Heart right ventricle (tissue), 16 donors: ENCODE results near the gene LEMD1. TPM values are rescaled to one million over a fixed set of nuclear protein-coding genes. Genes with fewer than 3 reads are reported as not detected.

ENCODE experiments used
- ATAC-seq, 8 donors: fragments of 200-7000 bp; cut with Tn5 transposase; one replicate each; pipeline ENCODE4 v1.9.1; 2020; ENCODE audit warnings: mild to moderate bottlenecking in 8 of 8, moderate library complexity in 8 of 8, moderate number of reproducible peaks in 1 of 8
- DNase-seq, 2 donors: peaks; one replicate each; pipeline ENCODE4 v3.0.0-alpha.2; 2020
- H3K27ac ChIP-seq, 10 donors: fragments of 200-600 bp; sonication (generic) in 2 of 10; one replicate each; pipeline versions ENCODE4 v1.5.0 to v1.8.0; 2020 to 2022; ENCODE audit warnings: mild to moderate bottlenecking in 3 of 10
- H3K27me3 ChIP-seq, 7 donors: fragments of 200-600 bp; one replicate each; pipeline ENCODE4 v1.8.0; 2021 to 2022; ENCODE audit warnings: mild to moderate bottlenecking in 2 of 7
- H3K36me3 ChIP-seq, 9 donors: fragments of 200-600 bp; sonication (generic) in 1 of 9; one replicate each; pipeline versions ENCODE4 v1.5.0 to v1.8.0; 2020 to 2022; ENCODE audit warnings: mild to moderate bottlenecking in 2 of 9
- H3K4me1 ChIP-seq, 9 donors: fragments of 200-600 bp; sonication (generic) in 1 of 9; one replicate each; pipeline versions ENCODE4 v1.5.0 to v1.8.0; 2020 to 2022; ENCODE audit warnings: mild to moderate bottlenecking in 4 of 9
- H3K4me3 ChIP-seq, 10 donors: fragments of 200-600 bp; sonication (generic) in 2 of 10; one replicate each; pipeline versions ENCODE4 v1.5.0 to v1.8.0; 2020 to 2022; ENCODE audit warnings: mild to moderate bottlenecking in 7 of 10, moderate library complexity in 2 of 10
- H3K9me3 ChIP-seq, 11 donors: fragments of 200-600 bp in 10 of 11; sonication (generic) in 2 of 11; one replicate each; pipeline versions ENCODE4 v1.5.0 to v1.8.0; 2013 to 2022; ENCODE audit warnings: mild to moderate bottlenecking in 2 of 11, control low read depth in 1 of 11, moderate library complexity in 1 of 11
- WGBS, 2 donors: extraction: QIAGEN DNeasy Blood & Tissue Kit; methylation state at CpG; one replicate each; pipeline ENCODE4 v1.1.7; 2013; ENCODE audit warnings: inconsistent platforms in 1 of 2; 5-methylcytosine and 5-hydroxymethylcytosine counted together
- intact Hi-C, 10 donors: fragments of 100-400 bp; cut with DNase I; formaldehyde crosslinking; loops; one replicate each; pipeline versions ENCODE4 v1.11.1 to v1.14.2; 2022
- polyA plus RNA-seq, 2 donors: library from polyadenylated mRNA; stranded (reverse); fragments of 200-250 nt; gene quantifications; one replicate each; pipeline ENCODE4 v1.2.3, GENCODE V29; 2013
- total RNA-seq, 10 donors: library from RNA; stranded (reverse); fragmentation: NEBNext Ultra II Directional in 3 of 10; extraction: Animal tissue kit (Norgen Biotek cat#: 25700) in 3 of 10; gene quantifications; one replicate each; pipeline versions ENCODE4 v1.2.1 to v1.2.4, GENCODE V29; 2021 to 2023
- TF ChIP-seq, protein P1 (sequence below), 9 donors: fragments of 200-600 bp; sonication (generic) in 2 of 9; IDR thresholded peaks; one replicate each; pipeline versions ENCODE4 v1.5.0 to v1.8.0; 2021 to 2022; ENCODE audit warnings: antibody characterized with exemption in 9 of 9, mild to moderate bottlenecking in 5 of 9, moderate library complexity in 1 of 9
- donor health status: Arrhythmogenic right ventricular cardiomyopathy.
- donor health status: ischemic (EF 13 %, LVEDD 7.1; RV severe dilation, severe dysfunction).
- donor health status: healthy with polysubstance abuse.
- donor health status: DM: no; HTN: yes; CAD: no.
- donor health status: DM: no; HTN: no; CAD: no.
- donor health status: ischemic (EF 25% LVEDD 6.9; RV normal size, moderate dysfunction).
- donor health status: ischemic (EF 25% LVEDD 5.7; RV mildly dilated, moderate dysfunction).
- donor health status: healthy.
- donor health status: DM: yes; HTN: yes; CAD: no.
- donor health status: Ischemic cardiomyopathy.
- donor health status: ischemic (EF 35%, LVEDD 5.7; RV mildly dilated, moderate dysfunction).
- donor health status: nonischemic (EF 11% LVEDD 7.7; RV severe dilation, severe dysfunction).
- donor health status: DM: yes; HTN: yes; CAD: no.
- donor health status: PGD.
- donor health status: ischemic (EF 29% LVEDD 5.4; RV normal size, mild dysfunction).
- donor health status: nonischemic (EF 23%, LVEDD 6.1; RV moderate dilation, normal function).

LEMD1 gene
- total and polyA plus RNA-seq, 12 donors: not detected

GRCh38 chr1:205382561-205382960 is 39.3 kb downstream of the LEMD1 start:
- WGBS, 2 donors: 79 to 84% methylated on average over 4 of the region's 4 CpGs
- H3K4me3 ChIP-seq: no peak overlapping the region
- ATAC-seq (no peak), DNase-seq (no peak)
- intact Hi-C loops: no loop called here
- no peak overlapping the region for H3K27ac ChIP-seq
- TF ChIP-seq, protein P1, sequence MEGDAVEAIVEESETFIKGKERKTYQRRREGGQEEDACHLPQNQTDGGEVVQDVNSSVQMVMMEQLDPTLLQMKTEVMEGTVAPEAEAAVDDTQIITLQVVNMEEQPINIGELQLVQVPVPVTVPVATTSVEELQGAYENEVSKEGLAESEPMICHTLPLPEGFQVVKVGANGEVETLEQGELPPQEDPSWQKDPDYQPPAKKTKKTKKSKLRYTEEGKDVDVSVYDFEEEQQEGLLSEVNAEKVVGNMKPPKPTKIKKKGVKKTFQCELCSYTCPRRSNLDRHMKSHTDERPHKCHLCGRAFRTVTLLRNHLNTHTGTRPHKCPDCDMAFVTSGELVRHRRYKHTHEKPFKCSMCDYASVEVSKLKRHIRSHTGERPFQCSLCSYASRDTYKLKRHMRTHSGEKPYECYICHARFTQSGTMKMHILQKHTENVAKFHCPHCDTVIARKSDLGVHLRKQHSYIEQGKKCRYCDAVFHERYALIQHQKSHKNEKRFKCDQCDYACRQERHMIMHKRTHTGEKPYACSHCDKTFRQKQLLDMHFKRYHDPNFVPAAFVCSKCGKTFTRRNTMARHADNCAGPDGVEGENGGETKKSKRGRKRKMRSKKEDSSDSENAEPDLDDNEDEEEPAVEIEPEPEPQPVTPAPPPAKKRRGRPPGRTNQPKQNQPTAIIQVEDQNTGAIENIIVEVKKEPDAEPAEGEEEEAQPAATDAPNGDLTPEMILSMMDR (IDR thresholded peaks at IDR 0.05): no peak
- no peaks in the 10 kb centered on the region for H3K9me3 ChIP-seq
- H3K4me1 ChIP-seq: no peaks in the 10 kb centered on the region
- H3K27me3 ChIP-seq: peaks cover 0 to 28% (median 15%) of the 10 kb centered on the region in 7 donors
- no peaks in the 10 kb centered on the region for H3K36me3 ChIP-seq

GRCh38 chr1:205381305-205381704 is 40.6 kb downstream of the LEMD1 start:
- ATAC-seq (no peak), DNase-seq (no peak)
- Histone ChIP-seq H3K9me3 (no peaks in the 10 kb centered on the region), H3K4me3 (no peak overlapping the region), H3K36me3 (no peaks in the 10 kb centered on the region), H3K27ac (no peak overlapping the region), H3K4me1 (no peaks in the 10 kb centered on the region), H3K27me3 (peaks cover 0 to 32% (median 15%) of the 10 kb centered on the region in 7 donors)
- TF ChIP-seq, protein P1 (IDR thresholded peaks at IDR 0.05): no peak
- intact Hi-C loops: no loop called here
- 89 to 92% methylated on average over 6 of the region's 6 CpGs for WGBS, 2 donors

GRCh38 chr1:205380882-205381281 is 41.0 kb downstream of the LEMD1 start:
- intact Hi-C loops: no loop called here
- Histone ChIP-seq H3K36me3 (no peaks in the 10 kb centered on the region), H3K27me3 (peaks cover 0 to 32% (median 15%) of the 10 kb centered on the region in 7 donors), H3K27ac (no peak overlapping the region), H3K9me3 (no peaks in the 10 kb centered on the region), H3K4me3 (no peak overlapping the region), H3K4me1 (peaks cover 0 to 3% (median 0%) of the 10 kb centered on the region in 9 donors)
- TF ChIP-seq, protein P1 (IDR thresholded peaks at IDR 0.05): no peak
- no peak for ATAC-seq
- 44 to 60% methylated on average over 2 of the region's 2 CpGs for WGBS, 2 donors
- no peak for DNase-seq

DNA sequence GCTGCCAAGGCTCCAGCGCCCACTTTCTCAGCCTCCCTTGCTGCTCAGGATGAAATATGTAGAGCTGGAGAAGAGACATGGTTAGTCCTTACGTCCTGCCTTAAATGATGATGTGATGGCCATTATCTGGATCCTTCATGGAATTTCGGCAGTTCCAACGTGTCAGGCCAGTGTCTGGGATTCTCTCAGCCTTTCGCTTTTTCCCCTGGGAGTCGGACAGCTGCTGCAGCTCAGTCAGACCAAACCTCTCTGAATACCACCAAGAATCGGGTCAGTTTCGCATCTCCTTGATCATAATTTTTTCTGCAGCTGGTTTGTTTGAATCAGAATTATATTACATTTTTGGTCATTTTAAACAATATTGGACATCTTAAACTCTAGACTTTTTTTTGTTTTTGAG is 42.8 kb downstream of the LEMD1 start:
- H3K9me3 ChIP-seq: no peaks in the 10 kb centered on the region
- peaks cover 0 to 5% (median 0%) of the 10 kb centered on the region in 9 donors for H3K4me1 ChIP-seq
- DNase-seq: no peak
- WGBS, 2 donors: 56 to 59% methylated on average over 8 of the region's 8 CpGs
- TF ChIP-seq, protein P1 (IDR thresholded peaks at IDR 0.05): no peak
- peaks cover 0 to 50% (median 18%) of the 10 kb centered on the region in 7 donors for H3K27me3 ChIP-seq
- H3K4me3 ChIP-seq: no peak overlapping the region
- no peak for ATAC-seq
- intact Hi-C loops: no loop called here
- H3K36me3 ChIP-seq: no peaks in the 10 kb centered on the region
- H3K27ac ChIP-seq: no peak overlapping the region
